ENCODE measurements around the gene DDAH1.
"Not testable (repeated sequence)": the region's sequence is repeated elsewhere in the genome, so short reads cannot be mapped to it uniquely, and the experiment has no call there.

The DDAH1 gene

GRCh38 chr1:85473390-85473789 is 8.4 kb upstream of the DDAH1 start:
- Histone ChIP-seq H3F3A (ENCODE audit: low read depth) (no peaks in the 10 kb centered on the region), H4K20me1 (ENCODE audit: insufficient read depth, low read length, poor library complexity, severe bottlenecking) (no peaks in the 10 kb centered on the region), H3K4me1 (ENCODE audit: insufficient read depth, low read length, poor library complexity, severe bottlenecking) (no peaks in the 10 kb centered on the region), H3K36me3 (ENCODE audit: insufficient read depth, low read length) (no peaks in the 10 kb centered on the region), H3K9me3 (ENCODE audit: insufficient read depth, low read depth, low read length) (no peaks in the 10 kb centered on the region), H3K9me2 (replicated peaks; ENCODE audit: low read depth, low read length) (no peaks in the 10 kb centered on the region), H3K4me3 (ENCODE audit: low read length, poor library complexity, severe bottlenecking) (no peak overlapping the region), H3K27me3 (ENCODE audit: insufficient read depth, low read length, poor library complexity, severe bottlenecking) (no peaks in the 10 kb centered on the region), H3K9ac (ENCODE audit: low read depth, low read length, poor library complexity, severe bottlenecking) (no peak overlapping the region), H3K4me2 (ENCODE audit: low read depth, low read length, poor library complexity, severe bottlenecking) (no peak overlapping the region), H2AFZ (ENCODE audit: low read length) (no peak overlapping the region), H3K79me2 (ENCODE audit: insufficient read depth, low read length) (no peaks in the 10 kb centered on the region)
- no peak for TF ChIP-seq CTCF (conservative IDR thresholded peaks at IDR 0.05; ENCODE audit: low read length)
- TF ChIP-seq EZH2phosphoT487 (IDR thresholded peaks at IDR 0.05; ENCODE audit: borderline replicate concordance): no peak

GRCh38 chr1:85471558-85471957 is 6.6 kb upstream of the DDAH1 start:
- H3K79me2 ChIP-seq (ENCODE audit: insufficient read depth, low read length): no peaks in the 10 kb centered on the region
- H3K4me3 ChIP-seq (ENCODE audit: low read length, poor library complexity, severe bottlenecking): no peak overlapping the region
- no peaks in the 10 kb centered on the region for H4K20me1 ChIP-seq (ENCODE audit: insufficient read depth, low read length, poor library complexity, severe bottlenecking)
- no peaks in the 10 kb centered on the region for H3K9me3 ChIP-seq (ENCODE audit: insufficient read depth, low read depth, low read length)
- no peak overlapping the region for H3K4me2 ChIP-seq (ENCODE audit: low read depth, low read length, poor library complexity, severe bottlenecking)
- H3K9ac ChIP-seq (ENCODE audit: low read depth, low read length, poor library complexity, severe bottlenecking): no peak overlapping the region
- no peak overlapping the region for H2AFZ ChIP-seq (ENCODE audit: low read length)
- H3K4me1 ChIP-seq (ENCODE audit: insufficient read depth, low read length, poor library complexity, severe bottlenecking): no peaks in the 10 kb centered on the region
- no peaks in the 10 kb centered on the region for H3K9me2 ChIP-seq (replicated peaks; ENCODE audit: low read depth, low read length)
- TF ChIP-seq CTCF (conservative IDR thresholded peaks at IDR 0.05; ENCODE audit: low read length) (no peak), EZH2phosphoT487 (IDR thresholded peaks at IDR 0.05; ENCODE audit: borderline replicate concordance) (no peak)
- no peaks in the 10 kb centered on the region for H3F3A ChIP-seq (ENCODE audit: low read depth)
- no peaks in the 10 kb centered on the region for H3K36me3 ChIP-seq (ENCODE audit: insufficient read depth, low read length)
- H3K27me3 ChIP-seq (ENCODE audit: insufficient read depth, low read length, poor library complexity, severe bottlenecking): no peaks in the 10 kb centered on the region

- not testable (repeated sequence) for H3K9me2 ChIP-seq (replicated peaks; ENCODE audit: low read depth, low read length); H3K79me2 ChIP-seq (ENCODE audit: insufficient read depth, low read length); H3K36me3 ChIP-seq (ENCODE audit: insufficient read depth, low read length); H3K4me3 ChIP-seq (ENCODE audit: low read length, poor library complexity, severe bottlenecking); H2AFZ ChIP-seq (ENCODE audit: low read length); H3F3A ChIP-seq (ENCODE audit: low read depth); H3K4me2 ChIP-seq (ENCODE audit: low read depth, low read length, poor library complexity, severe bottlenecking); H3K27me3 ChIP-seq (ENCODE audit: insufficient read depth, low read length, poor library complexity, severe bottlenecking); H3K9me3 ChIP-seq (ENCODE audit: insufficient read depth, low read depth, low read length); H4K20me1 ChIP-seq (ENCODE audit: insufficient read depth, low read length, poor library complexity, severe bottlenecking); H3K4me1 ChIP-seq (ENCODE audit: insufficient read depth, low read length, poor library complexity, severe bottlenecking); H3K9ac ChIP-seq (ENCODE audit: low read depth, low read length, poor library complexity, severe bottlenecking)
Measured at GRCh38 chr1:85470130-85470529, 5.2 kb upstream of the DDAH1 start.

GRCh38 chr1:85467929-85468540 is 3.1 kb upstream of the DDAH1 start:
- no peak overlapping the region for H3K4me2 ChIP-seq (ENCODE audit: low read depth, low read length, poor library complexity, severe bottlenecking)
- no peak overlapping the region for H2AFZ ChIP-seq (ENCODE audit: low read length)
- TF ChIP-seq EZH2phosphoT487 (IDR thresholded peaks at IDR 0.05; ENCODE audit: borderline replicate concordance): no peak
- TF ChIP-seq CTCF (conservative IDR thresholded peaks at IDR 0.05; ENCODE audit: low read length): no peak
- H3K9me3 ChIP-seq (ENCODE audit: insufficient read depth, low read depth, low read length): no peaks in the 10 kb centered on the region
- no peak overlapping the region for H3K4me3 ChIP-seq (ENCODE audit: low read length, poor library complexity, severe bottlenecking)
- H3K36me3 ChIP-seq (ENCODE audit: insufficient read depth, low read length): no peaks in the 10 kb centered on the region
- no peaks in the 10 kb centered on the region for H3K27me3 ChIP-seq (ENCODE audit: insufficient read depth, low read length, poor library complexity, severe bottlenecking)
- no peaks in the 10 kb centered on the region for H3K9me2 ChIP-seq (replicated peaks; ENCODE audit: low read depth, low read length)
- H4K20me1 ChIP-seq (ENCODE audit: insufficient read depth, low read length, poor library complexity, severe bottlenecking): no peaks in the 10 kb centered on the region
- no peak overlapping the region for H3K9ac ChIP-seq (ENCODE audit: low read depth, low read length, poor library complexity, severe bottlenecking)
- H3K79me2 ChIP-seq (ENCODE audit: insufficient read depth, low read length): no peaks in the 10 kb centered on the region
- H3F3A ChIP-seq (ENCODE audit: low read depth): no peaks in the 10 kb centered on the region
- H3K4me1 ChIP-seq (ENCODE audit: insufficient read depth, low read length, poor library complexity, severe bottlenecking): no peaks in the 10 kb centered on the region
